Stomach (tissue), 4 donors: ENCODE results near the gene RPL13A.

Experiments used
- EP300 ChIP-seq: sonication (generic); formaldehyde crosslinking; IDR thresholded peaks from one replicate; pipeline ENCODE4 v1.6.1; 2017; ENCODE audit warnings: antibody characterized with exemption
- POLR2A ChIP-seq, 4 donors: fragments of 450-650 bp; IDR thresholded peaks; one replicate each; pipeline ENCODE4 v1.6.1; 2016; ENCODE audit warnings: antibody characterized with exemption in 4 of 4, control low read depth in 2 of 4, mild to moderate bottlenecking in 1 of 4, moderate library complexity in 1 of 4
- TF ChIP-seq, protein P1 (sequence below), 7 experiments: fragments of 450-650 bp in 4 of 7; fragments of 200-600 bp in 3 of 7; sonication (generic) in 3 of 7; IDR thresholded peaks; one replicate each; pipeline ENCODE4 v1.5.1; 2016 to 2019; ENCODE audit warnings: antibody characterized with exemption in 7 of 7, control low read depth in 2 of 7, mild to moderate bottlenecking in 1 of 7

DNA sequence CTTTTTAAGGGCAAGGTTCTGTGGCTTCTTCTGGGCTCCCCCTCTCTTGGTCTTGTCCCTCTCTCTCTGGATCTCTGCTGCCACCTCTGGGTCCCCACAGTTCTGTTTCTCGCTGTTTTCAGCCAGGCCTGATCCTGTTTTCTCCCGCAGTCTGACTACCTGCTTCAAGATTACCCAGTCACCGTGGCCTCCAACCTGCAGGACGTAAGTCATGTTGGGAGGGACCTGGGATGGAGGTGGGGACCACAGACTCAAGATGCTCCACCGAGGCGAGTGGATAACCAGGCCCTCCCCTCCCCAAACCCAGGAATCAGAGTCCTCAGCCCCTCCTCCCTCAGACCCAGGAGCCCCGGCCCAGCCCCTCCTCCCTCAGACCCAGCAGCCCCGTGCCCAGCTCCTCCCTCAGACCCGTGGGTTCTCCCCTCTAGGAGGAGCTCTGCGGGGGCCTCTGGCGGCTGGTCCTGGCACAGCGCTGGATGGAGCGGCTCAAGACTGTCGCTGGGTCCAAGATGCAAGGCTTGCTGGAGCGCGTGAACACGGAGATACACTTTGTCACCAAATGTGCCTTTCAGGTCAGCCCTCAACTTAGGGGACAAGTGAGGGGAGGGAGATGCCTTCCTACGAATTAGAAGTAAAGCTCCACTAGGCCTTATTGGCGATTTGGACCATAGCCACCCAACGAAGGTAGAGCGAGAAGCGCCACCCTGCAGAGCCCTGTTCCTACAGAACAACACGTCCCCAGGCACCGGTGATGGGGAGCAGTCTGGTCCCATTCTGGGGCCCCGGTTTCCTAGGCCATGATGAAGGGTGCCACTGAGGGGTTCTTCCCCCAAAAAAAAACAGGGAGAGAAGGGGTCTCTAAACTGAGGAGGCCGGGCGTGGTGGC is 11.2 kb upstream of the RPL13A start:
- TF ChIP-seq, protein P1, sequence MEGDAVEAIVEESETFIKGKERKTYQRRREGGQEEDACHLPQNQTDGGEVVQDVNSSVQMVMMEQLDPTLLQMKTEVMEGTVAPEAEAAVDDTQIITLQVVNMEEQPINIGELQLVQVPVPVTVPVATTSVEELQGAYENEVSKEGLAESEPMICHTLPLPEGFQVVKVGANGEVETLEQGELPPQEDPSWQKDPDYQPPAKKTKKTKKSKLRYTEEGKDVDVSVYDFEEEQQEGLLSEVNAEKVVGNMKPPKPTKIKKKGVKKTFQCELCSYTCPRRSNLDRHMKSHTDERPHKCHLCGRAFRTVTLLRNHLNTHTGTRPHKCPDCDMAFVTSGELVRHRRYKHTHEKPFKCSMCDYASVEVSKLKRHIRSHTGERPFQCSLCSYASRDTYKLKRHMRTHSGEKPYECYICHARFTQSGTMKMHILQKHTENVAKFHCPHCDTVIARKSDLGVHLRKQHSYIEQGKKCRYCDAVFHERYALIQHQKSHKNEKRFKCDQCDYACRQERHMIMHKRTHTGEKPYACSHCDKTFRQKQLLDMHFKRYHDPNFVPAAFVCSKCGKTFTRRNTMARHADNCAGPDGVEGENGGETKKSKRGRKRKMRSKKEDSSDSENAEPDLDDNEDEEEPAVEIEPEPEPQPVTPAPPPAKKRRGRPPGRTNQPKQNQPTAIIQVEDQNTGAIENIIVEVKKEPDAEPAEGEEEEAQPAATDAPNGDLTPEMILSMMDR (IDR thresholded peaks at IDR 0.05): peak in 3 of 7 experiments; percentile 21 to 29 (median 23)
- no peak for TF ChIP-seq EP300
- TF ChIP-seq POLR2A (IDR thresholded peaks at IDR 0.05): no peak
